H9 (cell line): Measurements from ENCODE around the gene FAM156A. TPM values are rescaled to one million over a fixed set of nuclear protein-coding genes. Genes with fewer than 3 reads are reported as not detected.
"Not testable (repeated sequence)": the region's sequence is repeated elsewhere in the genome, so short reads cannot be mapped to it uniquely, and the experiment has no call there.

Source experiments
- DNase-seq: peaks from one replicate; pipeline ENCODE4 v3.0.0-alpha.2; 2017
- H2AFZ ChIP-seq: one replicate; pipeline ENCODE4 v1.6.1; 2013; ENCODE audit warnings: mild to moderate bottlenecking, low read length, control low read depth, moderate library complexity
- H2AK5ac ChIP-seq: 2 replicates; pipeline ENCODE4 v1.6.1; 2013; ENCODE audit warnings: low read length, control low read depth, mixed read lengths; ENCODE audit not compliant: insufficient read length
- H2BK120ac ChIP-seq: one replicate; pipeline ENCODE4 v1.6.1; 2013; ENCODE audit warnings: low read depth, mild to moderate bottlenecking, low read length, control low read depth, inconsistent platforms; ENCODE audit not compliant: poor library complexity, severe bottlenecking
- H2BK12ac ChIP-seq: 2 replicates; pipeline ENCODE4 v1.6.1; 2013; ENCODE audit warnings: low read length, control low read depth, mixed read lengths, low read depth; ENCODE audit not compliant: insufficient read length
- H2BK15ac ChIP-seq: 2 replicates; pipeline ENCODE4 v1.6.1; 2013; ENCODE audit warnings: low read depth, low read length, control low read depth
- H2BK20ac ChIP-seq: one replicate; pipeline ENCODE4 v1.6.1; 2013; ENCODE audit warnings: low read depth, mild to moderate bottlenecking, low read length, control low read depth, inconsistent platforms; ENCODE audit not compliant: poor library complexity, severe bottlenecking
- H2BK5ac ChIP-seq: 2 replicates; pipeline ENCODE4 v1.6.1; 2013; ENCODE audit warnings: low read length, control low read depth, mixed read lengths; ENCODE audit not compliant: insufficient read length
- H3K14ac ChIP-seq: 2 replicates; pipeline ENCODE4 v1.6.1; 2013; ENCODE audit warnings: low read length, control low read depth; ENCODE audit not compliant: insufficient read depth
- H3K18ac ChIP-seq: 2 replicates; pipeline ENCODE4 v1.6.1; 2013; ENCODE audit warnings: low read depth, mild to moderate bottlenecking, mixed read lengths, low read length, control low read depth; ENCODE audit not compliant: insufficient read length
- H3K23ac ChIP-seq: 2 replicates; pipeline ENCODE4 v1.6.1; 2013; ENCODE audit warnings: low read length, control low read depth, mixed read lengths, low read depth; ENCODE audit not compliant: insufficient read length
- H3K23me2 ChIP-seq: 2 replicates; pipeline ENCODE4 v1.6.1; 2013; ENCODE audit warnings: low read depth, mild to moderate bottlenecking, mixed read lengths, low read length, control low read depth; ENCODE audit not compliant: insufficient read length, poor library complexity, severe bottlenecking
- H3K27ac ChIP-seq: 2 replicates; pipeline ENCODE4 v1.5.1; 2013; ENCODE audit warnings: low read length, control low read depth, mixed read lengths, low read depth; ENCODE audit not compliant: insufficient read length
- H3K27me3 ChIP-seq: 2 replicates; pipeline ENCODE4 v1.6.1; 2013; ENCODE audit warnings: low read length, control low read depth, inconsistent platforms; ENCODE audit not compliant: insufficient read depth
- H3K4ac ChIP-seq: 2 replicates; pipeline ENCODE4 v1.6.1; 2013; ENCODE audit warnings: low read depth, mild to moderate bottlenecking, control low read depth, inconsistent platforms, low read length, moderate library complexity
- H3K4me1 ChIP-seq: 2 replicates; pipeline ENCODE4 v1.6.1; 2013; ENCODE audit warnings: low read length, control low read depth, inconsistent platforms; ENCODE audit not compliant: insufficient read depth
- H3K4me2 ChIP-seq: 2 replicates; pipeline ENCODE4 v1.6.1; 2013; ENCODE audit warnings: low read length, control low read depth, mixed read lengths; ENCODE audit not compliant: insufficient read length, insufficient read depth
- H3K56ac ChIP-seq: 2 replicates; pipeline ENCODE4 v1.6.1; 2013; ENCODE audit warnings: low read depth, mild to moderate bottlenecking, mixed read lengths, low read length, control low read depth; ENCODE audit not compliant: insufficient read length
- H3K79me1 ChIP-seq: 2 replicates; pipeline ENCODE4 v1.6.1; 2013; ENCODE audit warnings: low read depth, mild to moderate bottlenecking, moderate library complexity, low read length, control low read depth, inconsistent platforms; ENCODE audit not compliant: insufficient read depth, poor library complexity, severe bottlenecking
- H3K79me2 ChIP-seq: 2 replicates; pipeline ENCODE4 v1.6.1; 2013; ENCODE audit warnings: low read length, control low read depth, inconsistent platforms; ENCODE audit not compliant: insufficient read depth
- H3K9ac ChIP-seq: 2 replicates; pipeline ENCODE4 v1.6.1; 2013; ENCODE audit warnings: low read length, control low read depth, mixed read lengths; ENCODE audit not compliant: insufficient read length; ENCODE audit errors: extremely low read depth
- H3K9me3 ChIP-seq: one replicate; pipeline ENCODE4 v1.6.1; 2013; ENCODE audit warnings: low read depth, low read length, inconsistent platforms; ENCODE audit not compliant: control insufficient read depth
- H3T11ph ChIP-seq: one replicate; pipeline ENCODE4 v1.6.1; 2013; ENCODE audit warnings: mild to moderate bottlenecking, low read length, control low read depth, inconsistent platforms
- H4K20me1 ChIP-seq: one replicate; pipeline ENCODE4 v1.6.1; 2013; ENCODE audit not compliant: control insufficient read depth, insufficient read length, insufficient read depth
- H4K5ac ChIP-seq: 2 replicates; pipeline ENCODE4 v1.6.1; 2013; ENCODE audit warnings: low read depth, mild to moderate bottlenecking, mixed read lengths, low read length, control low read depth; ENCODE audit not compliant: insufficient read length
- H4K8ac ChIP-seq: replicated peaks from 2 replicates; pipeline ENCODE4 v1.6.1; 2013; ENCODE audit warnings: low read length, control low read depth, mixed read lengths, low read depth; ENCODE audit not compliant: insufficient read length
- H4K91ac ChIP-seq: 2 replicates; pipeline ENCODE4 v1.6.1; 2013; ENCODE audit warnings: low read depth, mild to moderate bottlenecking, moderate library complexity, mixed read lengths, low read length, control low read depth; ENCODE audit not compliant: insufficient read length
- H3K27ac Mint-ChIP-seq, 3 experiments: 2 replicates in 2 of 3; 3 replicates in 1 of 3; pipeline ENCODE4 v1.8.0; 2020 to 2021; ENCODE audit warnings: mixed read lengths in 3 of 3, mild to moderate bottlenecking in 1 of 3, moderate library complexity in 1 of 3
- H3K27me3 Mint-ChIP-seq: 2 replicates; pipeline ENCODE4 v1.8.0; 2021; ENCODE audit warnings: low read depth, mild to moderate bottlenecking, moderate library complexity, mixed read lengths
- H3K36me3 Mint-ChIP-seq, 3 experiments: 2 replicates in 2 of 3; 3 replicates in 1 of 3; pipeline ENCODE4 v1.8.0; 2020 to 2021; ENCODE audit warnings: low read depth in 3 of 3, mixed read lengths in 3 of 3; ENCODE audit not compliant: insufficient read depth in 1 of 3
- H3K4me1 Mint-ChIP-seq, 2 experiments: 2 replicates each; pipeline ENCODE4 v1.8.0; 2020; ENCODE audit warnings: mixed read lengths in 2 of 2
- H3K4me3 Mint-ChIP-seq, 2 experiments: 2 replicates in 1 of 2; 3 replicates in 1 of 2; pipeline ENCODE4 v1.8.0; 2020 to 2021; ENCODE audit warnings: mild to moderate bottlenecking in 2 of 2, mixed read lengths in 2 of 2, moderate library complexity in 1 of 2
- H3K9me3 Mint-ChIP-seq, 2 experiments: 2 replicates in 1 of 2; 3 replicates in 1 of 2; pipeline ENCODE4 v1.8.0; 2020; ENCODE audit warnings: mild to moderate bottlenecking in 2 of 2, mixed read lengths in 2 of 2, moderate library complexity in 1 of 2
- CTCF ChIP-seq: fragments of 200-600 bp; sonication (generic); conservative IDR thresholded peaks from 3 replicates; pipeline ENCODE4 v1.8.0; 2021; ENCODE audit warnings: antibody characterized with exemption, mild to moderate bottlenecking
- WGBS: extraction: QIAGEN DNeasy Blood & Tissue Kit; methylation state at CpG from one replicate; pipeline ENCODE4 v1.1.7; 2013; ENCODE audit warnings: missing lambda C conversion rate, low lambda C conversion rate, mixed read lengths; ENCODE audit not compliant: insufficient read length; ENCODE audit errors: extremely low coverage; 5-methylcytosine and 5-hydroxymethylcytosine counted together
- total RNA-seq: library from RNA; stranded (reverse); gene quantifications from 2 replicates; pipeline ENCODE4 v1.2.1, GENCODE V29; 2021

Gene FAM156A
- total RNA-seq, 1 experiment from 2014 or later, result 15.7 TPM

- Histone ChIP-seq H3K4me2 (no peak overlapping the region), H4K91ac (no peak overlapping the region), H3K79me2 (no peaks in the 10 kb centered on the region), H2BK5ac (no peak overlapping the region), H3K4ac (no peak overlapping the region), H3T11ph (no peak overlapping the region), H3K9me3 (peaks cover 5% of the 10 kb centered on the region), H2AK5ac (no peak overlapping the region), H3K79me1 (no peaks in the 10 kb centered on the region), H3K14ac (no peak overlapping the region), H3K56ac (no peak overlapping the region), H2AFZ (no peak overlapping the region), H2BK120ac (no peak overlapping the region), H2BK12ac (no peak overlapping the region), H4K20me1 (no peaks in the 10 kb centered on the region), H3K18ac (no peak overlapping the region), H4K5ac (no peak overlapping the region), H3K27ac (no peak overlapping the region), H2BK15ac (no peak overlapping the region), H3K27me3 (no peaks in the 10 kb centered on the region), H3K23ac (no peak overlapping the region), H3K9ac (no peak overlapping the region), H2BK20ac (no peak overlapping the region), H4K8ac (no peak overlapping the region), H3K23me2 (no peaks in the 10 kb centered on the region), H3K4me1 (no peaks in the 10 kb centered on the region)
- no CpG with 5 or more reads among the region's 4 CpGs for WGBS
- Mint-ChIP-seq H3K27ac (no peak overlapping the region), H3K36me3 (peaks cover 0 to 5% (median 2%) of the 10 kb centered on the region in 3 experiments; a peak in 2 of 7 replicates), H3K9me3 (peaks cover 51 to 59% of the 10 kb centered on the region in 2 experiments), H3K27me3 (peaks cover 4% of the 10 kb centered on the region; the same call in 1 of the 2 replicates), H3K4me3 (no peak overlapping the region), H3K4me1 (peaks cover 12 to 19% of the 10 kb centered on the region in 2 experiments)
- no peak for TF ChIP-seq CTCF
- no peak for DNase-seq
Observed at GRCh38 chrX:52923781-52924241, 34.5 kb downstream of the FAM156A start.

- H3K23ac ChIP-seq, H3K14ac ChIP-seq, H4K5ac ChIP-seq, H2AK5ac ChIP-seq, H3K4ac ChIP-seq, H3K4me3 Mint-ChIP-seq, H3K56ac ChIP-seq, H2BK20ac ChIP-seq, H3K27me3 ChIP-seq, H2BK120ac ChIP-seq, H3K36me3 Mint-ChIP-seq, H2BK15ac ChIP-seq, H4K8ac ChIP-seq, H2AFZ ChIP-seq, H3K4me2 ChIP-seq, H3K9me3 Mint-ChIP-seq, H2BK5ac ChIP-seq, DNase-seq, H3K4me1 Mint-ChIP-seq, H4K91ac ChIP-seq, H3K9me3 ChIP-seq, H3K27ac Mint-ChIP-seq, H3K9ac ChIP-seq, H3K27ac ChIP-seq, H3K79me2 ChIP-seq, H3K23me2 ChIP-seq, H3K79me1 ChIP-seq, H3K27me3 Mint-ChIP-seq, H3K4me1 ChIP-seq, H2BK12ac ChIP-seq, H3K18ac ChIP-seq, H3T11ph ChIP-seq, H4K20me1 ChIP-seq: not testable (repeated sequence)
- no CpG with 5 or more reads among the region's 3 CpGs for WGBS
Observed at GRCh38 chrX:52914704-52915103, 43.6 kb downstream of the FAM156A start.
